ENCODE data around the gene ZMYND8.
"Not testable (repeated sequence)": the region's sequence is repeated elsewhere in the genome, so short reads cannot be mapped to it uniquely, and the experiment has no call there.

ZMYND8 gene

DNA sequence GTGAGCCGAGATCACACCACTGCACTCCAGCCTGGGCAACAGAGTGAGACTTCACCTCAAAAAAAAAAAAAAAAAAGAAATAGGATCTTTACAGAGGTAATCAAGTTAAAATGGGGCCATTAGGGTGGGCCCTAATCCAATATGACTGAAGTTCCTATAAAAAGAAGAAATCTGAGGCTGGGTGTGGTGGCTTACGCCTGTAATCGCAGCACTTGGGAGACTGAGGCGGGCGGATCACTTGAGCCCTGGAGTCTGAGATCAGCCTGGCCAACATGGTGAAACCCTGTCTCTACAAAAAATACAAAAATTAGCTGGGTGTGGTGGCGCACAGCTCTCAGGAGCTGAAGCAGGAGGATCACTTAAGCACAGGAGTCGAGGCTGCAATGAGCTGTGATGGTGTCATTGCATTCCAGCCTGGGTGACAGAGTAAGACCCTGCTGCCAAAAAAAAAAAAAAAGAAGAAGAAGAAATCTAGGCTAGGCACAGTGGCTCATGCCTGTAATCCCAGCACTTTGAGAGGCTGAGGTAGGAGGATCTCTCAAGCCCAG is 19.7 kb upstream of the ZMYND8 start:
- DNase-seq; in situ Hi-C loops (cut with HindIII; ENCODE audit: low pct_ligation_motif_present, low pct_unique_long_range_greater_than_20kb, low sequenced_read_pairs): not testable (repeated sequence)

DNA sequence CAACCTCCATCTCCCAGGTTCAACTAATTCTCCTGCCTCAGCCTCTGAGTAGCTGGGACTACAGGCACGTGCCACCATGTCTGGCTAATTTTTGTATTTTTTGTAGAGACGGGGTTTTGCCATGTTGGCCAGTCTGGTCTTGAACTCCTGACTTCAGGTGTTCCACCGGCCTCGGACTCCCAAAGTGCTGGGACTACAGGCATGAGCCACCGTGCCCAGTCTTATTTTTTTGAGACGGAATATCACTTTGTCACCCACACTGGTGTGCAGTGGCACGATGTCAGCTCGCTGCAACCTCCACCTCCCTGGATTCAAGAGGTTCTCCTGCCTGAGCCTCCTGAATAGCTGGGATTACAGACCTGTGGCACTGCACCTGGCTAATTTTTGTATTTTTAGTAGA is 17.6 kb upstream of the ZMYND8 start:
- in situ Hi-C loops (cut with HindIII; ENCODE audit: low pct_ligation_motif_present, low pct_unique_long_range_greater_than_20kb, low sequenced_read_pairs); DNase-seq: not testable (repeated sequence)

DNA sequence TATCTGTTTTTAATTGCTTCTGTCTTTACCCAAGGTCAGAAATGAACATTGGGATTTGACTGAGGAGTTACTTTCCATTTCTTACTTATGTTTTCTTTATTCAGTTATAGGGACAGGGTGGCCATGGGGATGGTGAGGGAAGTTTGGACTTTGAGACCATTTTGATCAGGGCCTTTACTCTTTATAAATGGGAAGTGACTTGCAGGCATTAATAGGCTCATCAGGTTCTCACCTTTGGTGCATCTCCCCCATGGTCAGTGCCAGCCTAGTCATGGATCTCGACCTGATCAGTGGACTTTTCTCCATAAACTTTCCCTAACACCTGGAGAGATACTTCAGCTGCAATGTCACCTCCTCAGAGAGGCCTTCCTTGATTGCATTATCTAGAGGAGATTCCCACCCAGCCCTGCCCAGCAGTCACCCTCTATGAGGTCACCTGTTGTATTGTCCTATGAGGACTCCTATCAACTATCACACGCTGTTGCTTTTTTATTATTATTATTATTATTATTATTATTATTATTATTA is 16.8 kb upstream of the ZMYND8 start:
- in situ Hi-C loops (cut with HindIII; ENCODE audit: low pct_ligation_motif_present, low pct_unique_long_range_greater_than_20kb, low sequenced_read_pairs), result no loop called here
- no peak for DNase-seq

DNA sequence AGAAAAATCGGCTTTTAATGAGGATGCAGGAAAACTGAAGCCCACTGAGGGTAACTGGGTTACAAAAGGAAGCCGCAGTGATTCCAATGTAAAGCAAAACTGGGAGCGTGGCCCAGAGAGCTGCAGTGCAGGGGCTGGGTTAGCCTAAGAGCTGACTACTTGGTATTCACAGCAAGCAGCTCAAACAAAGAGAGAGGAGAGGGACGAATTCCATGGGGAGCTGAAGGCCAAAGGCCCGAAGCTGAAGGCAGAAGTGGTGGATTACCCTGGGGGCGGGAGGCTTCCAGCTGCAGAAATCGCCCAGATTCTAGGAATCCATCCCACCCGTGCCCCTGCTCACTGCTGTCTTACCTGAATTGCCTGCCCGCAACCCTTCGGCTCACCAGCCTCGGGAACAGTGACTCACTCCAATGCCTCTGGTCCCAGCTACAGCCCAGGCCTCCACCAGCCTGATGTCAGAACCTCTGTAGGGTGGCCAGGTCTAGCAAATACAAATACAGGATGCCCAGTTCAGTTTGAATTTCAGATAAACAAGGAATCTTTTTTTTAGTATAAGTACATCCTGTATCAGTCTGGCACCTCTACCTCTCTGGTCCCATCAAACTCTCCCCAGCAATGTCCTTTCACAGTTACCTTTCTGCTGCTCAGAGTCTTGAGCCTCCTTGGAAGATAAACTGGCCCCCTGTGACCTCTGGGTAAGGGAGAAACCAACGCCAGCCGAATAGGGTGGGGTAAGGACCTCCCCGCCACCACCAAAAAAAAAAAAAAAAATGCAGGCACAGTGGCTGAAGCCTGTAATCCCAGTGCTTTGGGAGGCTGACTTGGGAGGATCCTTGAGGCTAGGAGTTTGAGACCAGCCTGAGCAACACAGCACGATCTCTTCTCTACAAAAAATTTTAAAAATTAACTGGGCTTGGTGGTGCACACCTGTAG is 14.6 kb upstream of the ZMYND8 start:
- DNase-seq, result no peak
- in situ Hi-C loops (cut with HindIII; ENCODE audit: low pct_ligation_motif_present, low pct_unique_long_range_greater_than_20kb, low sequenced_read_pairs), result no loop called here

DNA sequence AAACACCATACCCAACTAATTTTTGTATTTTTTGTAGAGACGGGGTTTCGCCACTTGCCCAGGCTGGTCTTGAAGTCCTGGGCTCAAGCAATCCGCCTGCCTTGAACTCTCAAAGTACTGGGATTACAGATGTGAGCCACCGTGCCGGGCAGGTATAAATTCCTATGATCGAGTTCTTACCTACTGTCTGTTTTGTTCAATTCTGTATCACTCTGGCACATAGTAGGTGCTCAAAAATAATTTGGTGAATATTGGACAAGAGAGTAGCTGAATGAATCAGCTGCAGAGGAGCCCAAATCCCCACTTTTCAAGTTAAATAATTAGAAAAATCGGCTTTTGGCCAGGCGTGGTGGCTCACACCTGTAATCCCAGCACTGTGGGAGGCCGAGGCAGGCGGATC is 13.7 kb upstream of the ZMYND8 start:
- no peak for DNase-seq
- in situ Hi-C loops (cut with HindIII; ENCODE audit: low pct_ligation_motif_present, low pct_unique_long_range_greater_than_20kb, low sequenced_read_pairs), result no loop called here

DNA sequence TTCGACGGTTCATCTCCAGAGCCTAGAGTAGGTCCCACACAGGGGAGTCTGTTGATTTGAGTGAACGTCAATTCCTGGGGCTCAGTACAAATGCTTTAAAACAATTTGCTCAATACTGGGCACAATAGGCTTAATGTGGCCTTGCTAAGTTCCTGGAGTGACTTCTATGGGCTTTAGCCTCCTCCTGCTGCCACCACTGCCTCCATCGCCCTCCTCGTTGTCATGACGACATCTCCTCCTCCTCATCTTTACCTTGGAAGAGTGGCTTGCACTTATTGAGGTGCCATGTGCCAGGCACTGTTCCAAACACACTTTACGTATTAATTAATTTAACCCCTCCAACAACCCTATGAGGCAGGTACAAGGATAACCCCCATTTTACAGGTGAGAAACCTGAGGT is 11.8 kb upstream of the ZMYND8 start:
- in situ Hi-C loops (cut with HindIII; ENCODE audit: low pct_ligation_motif_present, low pct_unique_long_range_greater_than_20kb, low sequenced_read_pairs), result no loop called here
- DNase-seq, result no peak

DNA sequence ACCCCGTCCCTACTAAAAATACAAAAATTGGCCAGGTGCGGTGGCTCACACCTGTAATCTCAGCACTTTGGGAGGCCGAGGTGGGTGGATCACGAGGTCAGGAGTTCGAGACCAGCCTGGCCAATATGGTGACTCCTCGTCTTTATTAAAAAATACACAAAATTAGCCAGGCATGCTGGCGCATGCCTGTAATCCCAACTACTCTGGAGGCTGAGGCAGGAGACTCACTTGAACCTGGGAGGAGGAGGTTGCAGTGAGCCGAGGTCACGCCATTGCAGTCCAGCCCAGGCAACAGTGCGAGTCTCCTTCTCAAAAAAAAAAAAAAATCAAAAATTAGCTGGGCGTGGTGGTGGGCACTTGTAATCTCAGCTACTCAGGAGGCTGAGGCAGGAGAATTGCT is 9.8 kb upstream of the ZMYND8 start:
- in situ Hi-C loops (cut with HindIII; ENCODE audit: low pct_ligation_motif_present, low pct_unique_long_range_greater_than_20kb, low sequenced_read_pairs); DNase-seq: not testable (repeated sequence)

DNA sequence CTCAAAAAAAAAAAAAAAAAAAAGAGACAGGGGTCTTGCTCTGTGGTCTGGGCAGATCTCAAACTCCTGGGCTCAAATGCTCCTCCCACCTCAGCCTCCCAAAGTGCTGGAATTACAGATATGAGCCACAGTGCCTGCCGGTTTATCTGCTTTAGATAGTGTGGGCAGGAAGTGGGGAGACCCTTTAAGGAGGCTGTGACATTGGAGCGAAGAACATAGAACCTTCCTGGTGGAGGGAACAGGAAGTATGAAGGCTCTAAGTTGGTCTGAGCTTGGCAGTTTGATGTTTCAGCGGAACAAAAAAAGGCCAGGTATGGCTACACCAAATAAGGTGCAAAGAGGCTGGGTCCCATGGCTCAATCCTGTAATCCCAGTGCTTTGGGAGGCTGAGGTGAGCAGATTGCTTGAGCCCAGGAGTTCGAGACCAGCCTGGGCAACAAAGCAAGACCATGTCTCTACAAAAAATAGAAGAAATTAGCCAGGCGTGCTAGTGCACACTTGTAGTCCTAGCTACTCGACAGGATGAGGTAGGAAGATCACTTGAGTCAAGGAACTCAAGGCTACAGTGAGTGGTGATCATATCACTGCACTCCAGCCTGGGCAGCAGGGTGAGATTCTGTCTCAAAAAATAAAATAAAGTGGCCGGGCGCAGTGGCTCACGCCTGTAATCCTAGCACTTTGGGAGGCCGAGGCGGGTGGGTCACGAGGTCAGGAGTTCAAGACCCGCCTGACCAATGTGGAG is 8.7 kb upstream of the ZMYND8 start:
- in situ Hi-C loops (cut with HindIII; ENCODE audit: low pct_ligation_motif_present, low pct_unique_long_range_greater_than_20kb, low sequenced_read_pairs), result no loop called here

DNA sequence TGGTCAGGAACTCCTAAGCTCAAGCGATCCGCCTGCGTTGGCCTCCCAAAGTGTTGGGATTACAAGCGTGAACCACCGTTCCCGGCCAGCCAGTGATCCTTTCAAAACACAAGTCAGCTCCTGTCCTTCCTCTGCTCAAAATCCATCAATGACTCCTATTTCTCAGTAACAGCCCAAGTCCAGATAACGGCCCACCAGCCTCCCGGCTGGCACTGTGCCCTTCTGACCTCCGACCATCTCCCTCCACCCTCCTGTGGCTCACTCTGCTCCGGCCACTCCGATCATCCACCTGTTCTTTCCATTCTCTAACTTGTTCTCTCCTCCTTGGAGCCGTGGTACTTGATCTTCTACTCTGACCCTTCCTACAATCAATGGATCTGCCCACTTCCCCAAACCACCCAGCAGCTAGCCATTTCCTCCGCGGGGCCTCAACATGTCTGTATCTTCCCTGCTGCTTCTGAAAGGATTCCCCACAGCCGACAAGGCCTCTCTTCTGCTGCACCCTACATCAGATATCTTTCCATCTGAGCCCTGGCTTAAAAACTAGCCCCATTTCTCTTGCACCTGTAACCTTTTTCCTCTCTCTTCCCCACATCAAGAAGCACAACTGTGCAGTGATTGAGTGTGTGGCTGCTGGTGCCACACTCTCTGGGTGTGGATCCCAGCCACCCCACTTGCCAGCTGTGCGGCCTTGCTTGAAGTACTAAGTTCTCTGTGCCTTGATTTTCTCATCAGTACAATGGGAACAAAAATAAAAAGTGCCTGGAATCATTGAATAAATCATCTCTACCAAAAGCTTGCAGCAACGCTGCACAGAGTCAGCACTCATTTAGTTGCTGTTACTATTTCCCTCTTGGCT is 6.1 kb upstream of the ZMYND8 start:
- no peak for DNase-seq
- in situ Hi-C loops (cut with HindIII; ENCODE audit: low pct_ligation_motif_present, low pct_unique_long_range_greater_than_20kb, low sequenced_read_pairs), result no loop called here

More for the DNA sequence above, 8.7 kb upstream of the ZMYND8 start:
- no peak for DNase-seq

DNA sequence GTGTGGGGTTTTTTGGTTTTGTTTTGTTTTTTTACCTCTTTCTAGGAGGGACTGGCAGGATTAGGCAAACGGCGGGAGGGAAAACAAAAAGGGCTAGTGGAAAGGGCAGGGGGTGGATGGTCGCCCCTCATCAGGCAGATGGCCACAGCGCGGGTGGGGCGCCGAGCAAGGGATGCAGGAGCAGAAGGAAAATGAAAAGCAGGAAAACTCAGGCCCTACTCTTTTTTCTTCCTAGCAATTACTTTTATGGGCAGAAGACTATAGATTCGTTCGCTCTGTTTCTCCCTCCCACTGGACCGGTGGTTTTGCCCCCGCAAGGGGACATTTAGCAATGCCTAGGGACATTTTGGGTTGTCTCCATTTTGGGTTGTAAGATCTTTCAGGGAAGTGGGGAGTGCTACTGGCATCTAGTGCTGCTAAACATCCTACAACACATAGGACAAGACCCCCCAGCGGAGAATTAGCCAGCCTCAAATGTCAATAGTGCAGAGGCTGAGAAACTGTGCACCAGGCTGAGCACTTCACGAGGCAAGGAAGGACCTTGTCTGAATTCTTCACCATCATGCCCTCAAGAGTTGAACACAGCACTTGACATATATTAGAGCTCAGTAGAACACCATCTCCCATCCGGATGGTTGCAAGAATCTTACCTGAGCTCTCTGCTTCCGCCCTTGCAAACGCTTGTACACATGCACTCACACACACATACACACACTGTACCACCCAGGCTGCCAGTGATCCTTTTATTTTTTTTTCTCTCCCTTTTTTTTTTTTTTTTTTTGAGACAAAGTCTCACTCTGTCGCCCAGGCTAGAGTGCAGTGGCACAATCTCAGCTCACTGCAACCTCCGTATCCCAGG is 4.8 kb upstream of the ZMYND8 start:
- in situ Hi-C loops (cut with HindIII; ENCODE audit: low pct_ligation_motif_present, low pct_unique_long_range_greater_than_20kb, low sequenced_read_pairs), result no loop called here

DNA sequence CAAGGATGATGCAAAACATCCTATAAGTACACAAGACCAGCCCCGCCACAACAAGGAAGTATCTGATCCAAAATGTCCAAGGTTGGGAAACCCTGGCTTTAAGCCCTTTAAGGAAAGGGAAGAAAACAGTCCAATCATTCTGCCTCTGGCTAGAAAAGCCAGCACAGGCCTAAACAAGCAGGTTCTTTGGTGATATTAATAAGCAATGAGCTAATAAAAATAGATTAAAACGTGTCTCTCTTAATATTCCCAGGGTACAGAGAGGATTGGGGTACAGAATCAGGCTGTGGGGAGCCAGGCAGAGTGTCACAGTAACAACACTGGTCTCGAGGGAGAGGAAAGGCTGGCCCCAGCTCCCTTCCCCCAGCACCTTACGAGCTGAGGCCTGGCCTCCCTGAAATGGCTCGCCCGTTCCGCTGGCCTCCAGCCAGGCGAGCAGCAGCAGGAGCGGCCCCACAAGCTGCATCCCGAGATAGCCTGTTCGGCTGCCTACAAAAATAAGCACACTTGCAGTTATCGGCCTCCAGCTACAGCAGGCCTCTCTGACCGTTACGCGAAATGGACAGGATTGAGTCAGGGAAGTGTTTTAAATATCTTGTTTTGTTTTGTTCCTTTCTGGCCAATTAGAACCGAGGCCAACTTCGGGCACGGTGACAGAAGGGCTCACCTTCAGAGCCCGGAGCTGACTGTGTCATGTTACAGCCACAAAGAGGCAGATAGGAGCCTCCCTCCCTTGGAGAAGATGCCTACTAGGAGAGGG is 4.0 kb upstream of the ZMYND8 start:
- in situ Hi-C loops (cut with HindIII; ENCODE audit: low pct_ligation_motif_present, low pct_unique_long_range_greater_than_20kb, low sequenced_read_pairs), result no loop called here
- DNase-seq, result peak; percentile 67

More for the DNA sequence above, 4.8 kb upstream of the ZMYND8 start:
- DNase-seq, result no peak

DNA sequence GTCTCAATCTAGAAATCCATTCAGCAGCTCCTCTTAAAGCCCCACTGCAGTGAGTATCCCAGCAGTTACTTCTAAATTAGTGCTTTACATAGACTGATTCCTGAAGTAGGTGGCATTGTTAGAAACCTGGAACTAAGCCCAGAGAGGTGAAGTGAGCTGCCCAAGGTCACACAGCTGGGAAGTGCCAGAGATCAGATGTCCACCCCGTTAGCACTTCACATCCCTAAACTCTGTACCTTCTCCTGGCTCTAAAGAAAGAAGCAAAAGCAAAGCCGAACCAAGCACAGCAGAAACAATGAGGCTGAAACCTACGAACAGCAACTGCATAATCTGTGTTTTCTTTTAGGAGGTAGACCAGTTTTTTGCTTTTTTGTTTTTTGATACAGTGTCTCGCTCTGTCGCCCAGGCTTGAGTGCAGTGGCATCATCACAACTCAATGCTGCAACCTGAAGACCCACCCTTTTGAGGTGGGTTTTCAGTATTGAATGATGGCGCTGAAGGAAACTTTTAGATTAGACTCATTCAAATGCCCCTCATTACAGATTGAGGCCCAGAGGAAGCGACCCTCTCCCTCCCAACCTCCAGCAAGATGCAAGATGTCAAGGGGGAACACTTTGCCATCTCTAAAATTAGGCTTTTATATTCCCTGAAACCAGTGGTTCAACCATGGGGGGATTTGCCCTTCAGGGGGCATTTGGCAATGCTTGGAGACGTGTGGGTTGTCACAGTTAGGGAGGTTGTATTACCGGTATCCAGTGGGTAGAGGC is 3.2 kb upstream of the ZMYND8 start:
- in situ Hi-C loops (cut with HindIII; ENCODE audit: low pct_ligation_motif_present, low pct_unique_long_range_greater_than_20kb, low sequenced_read_pairs), result no loop called here
- DNase-seq, result no peak

DNA sequence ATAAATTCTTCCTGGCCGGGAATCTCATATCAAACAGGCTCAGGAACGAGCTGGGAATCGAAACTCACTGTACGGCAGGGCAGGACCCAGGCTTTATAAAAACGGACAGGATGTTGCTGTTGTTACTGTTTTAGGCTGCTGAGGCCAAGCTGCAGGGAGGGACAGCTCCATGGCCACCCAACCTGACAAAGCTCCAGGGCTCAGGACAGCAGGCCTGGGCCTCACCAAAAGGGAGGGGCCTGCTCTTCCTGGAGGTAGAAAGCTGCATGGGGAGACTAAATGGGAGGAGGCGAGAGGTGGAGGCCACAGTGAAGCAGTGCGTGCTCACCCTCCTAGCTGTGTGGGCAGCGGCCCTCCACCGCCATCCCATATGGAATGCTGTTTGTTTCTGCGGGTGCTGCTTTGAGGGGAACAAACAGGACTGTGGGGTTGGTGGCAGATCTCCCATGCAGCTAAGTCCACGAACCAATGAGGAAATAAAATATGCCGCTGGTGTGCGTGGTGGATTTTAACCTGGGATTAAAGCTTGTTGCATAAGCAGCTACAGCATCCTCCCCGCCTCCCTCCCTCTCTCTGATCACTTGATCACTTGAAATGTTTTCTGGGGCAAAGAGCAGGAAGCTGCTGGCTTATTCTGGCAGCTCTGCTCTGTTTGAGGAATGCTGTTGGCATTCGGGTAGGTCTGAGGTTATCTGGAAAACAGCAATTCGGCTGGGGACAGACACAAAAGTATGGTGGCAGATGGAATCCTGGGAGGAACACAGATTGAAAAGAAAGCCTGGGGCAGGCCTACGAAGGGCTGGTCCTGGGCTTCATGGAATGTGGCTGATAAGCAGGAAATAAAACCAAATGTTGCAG is 2.4 kb upstream of the ZMYND8 start:
- peak; percentile 90 for DNase-seq
- in situ Hi-C loops (cut with HindIII; ENCODE audit: low pct_ligation_motif_present, low pct_unique_long_range_greater_than_20kb, low sequenced_read_pairs), result no loop called here

DNA sequence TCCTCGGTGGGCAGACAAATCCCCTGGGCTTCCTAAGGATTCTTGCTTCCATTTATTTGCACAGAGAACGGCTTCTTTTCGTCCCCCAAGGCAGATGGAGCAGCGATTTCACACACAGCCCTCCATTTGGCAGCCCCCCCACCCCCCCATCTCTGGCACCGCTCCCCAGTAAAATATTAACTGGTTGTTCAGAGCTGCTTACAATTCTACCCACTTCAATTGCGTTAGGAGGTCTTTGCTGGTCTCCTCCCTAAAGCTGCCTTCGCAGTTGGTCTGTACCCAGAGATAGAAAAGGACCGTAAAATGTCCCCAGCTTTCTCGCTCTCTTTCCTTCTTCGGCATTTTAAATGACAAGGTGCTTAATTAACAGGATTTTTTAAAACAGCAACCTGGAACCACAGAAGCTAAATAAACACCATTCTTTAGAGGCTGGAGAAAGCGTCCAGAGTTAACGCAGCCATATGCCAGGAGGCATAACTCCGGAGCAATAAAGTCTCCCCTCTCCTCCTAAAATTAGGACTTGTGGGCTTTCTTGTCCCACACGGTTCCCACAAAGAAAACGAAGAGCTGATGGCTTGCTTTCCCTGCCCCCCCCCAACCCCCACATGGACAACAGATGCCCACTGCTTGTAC is 1.7 kb upstream of the ZMYND8 start:
- peak; percentile 36 for DNase-seq
- in situ Hi-C loops (cut with HindIII; ENCODE audit: low pct_ligation_motif_present, low pct_unique_long_range_greater_than_20kb, low sequenced_read_pairs), result no loop called here

All from ACHN (cell line).